Heart right ventricle (tissue), 16 donors: ENCODE data around the gene CKS2. TPM values are rescaled to one million over a fixed set of nuclear protein-coding genes. Genes with fewer than 3 reads are reported as not detected.
A peak's percentile ranks its signal among the peaks of the same experiment; 100 is the strongest.

ENCODE experiments used
- ATAC-seq, 8 donors: fragments of 200-7000 bp; cut with Tn5 transposase; one replicate each; pipeline ENCODE4 v1.9.1; 2020; ENCODE audit warnings: mild to moderate bottlenecking in 8 of 8, moderate library complexity in 8 of 8, moderate number of reproducible peaks in 1 of 8
- DNase-seq, 2 donors: peaks; one replicate each; pipeline ENCODE4 v3.0.0-alpha.2; 2020
- H3K27ac ChIP-seq, 10 donors: fragments of 200-600 bp; sonication (generic) in 2 of 10; one replicate each; pipeline versions ENCODE4 v1.5.0 to v1.8.0; 2020 to 2022; ENCODE audit warnings: mild to moderate bottlenecking in 3 of 10
- H3K27me3 ChIP-seq, 7 donors: fragments of 200-600 bp; one replicate each; pipeline ENCODE4 v1.8.0; 2021 to 2022; ENCODE audit warnings: mild to moderate bottlenecking in 2 of 7
- H3K36me3 ChIP-seq, 9 donors: fragments of 200-600 bp; sonication (generic) in 1 of 9; one replicate each; pipeline versions ENCODE4 v1.5.0 to v1.8.0; 2020 to 2022; ENCODE audit warnings: mild to moderate bottlenecking in 2 of 9
- H3K4me1 ChIP-seq, 9 donors: fragments of 200-600 bp; sonication (generic) in 1 of 9; one replicate each; pipeline versions ENCODE4 v1.5.0 to v1.8.0; 2020 to 2022; ENCODE audit warnings: mild to moderate bottlenecking in 4 of 9
- H3K4me3 ChIP-seq, 10 donors: fragments of 200-600 bp; sonication (generic) in 2 of 10; one replicate each; pipeline versions ENCODE4 v1.5.0 to v1.8.0; 2020 to 2022; ENCODE audit warnings: mild to moderate bottlenecking in 7 of 10, moderate library complexity in 2 of 10
- H3K9me3 ChIP-seq, 11 donors: fragments of 200-600 bp in 10 of 11; sonication (generic) in 2 of 11; one replicate each; pipeline versions ENCODE4 v1.5.0 to v1.8.0; 2013 to 2022; ENCODE audit warnings: mild to moderate bottlenecking in 2 of 11, control low read depth in 1 of 11, moderate library complexity in 1 of 11
- WGBS, 2 donors: extraction: QIAGEN DNeasy Blood & Tissue Kit; methylation state at CpG; one replicate each; pipeline ENCODE4 v1.1.7; 2013; ENCODE audit warnings: inconsistent platforms in 1 of 2; 5-methylcytosine and 5-hydroxymethylcytosine counted together
- intact Hi-C, 10 donors: fragments of 100-400 bp; cut with DNase I; formaldehyde crosslinking; loops; one replicate each; pipeline versions ENCODE4 v1.11.1 to v1.14.2; 2022
- polyA plus RNA-seq, 2 donors: library from polyadenylated mRNA; stranded (reverse); fragments of 200-250 nt; gene quantifications; one replicate each; pipeline ENCODE4 v1.2.3, GENCODE V29; 2013
- total RNA-seq, 10 donors: library from RNA; stranded (reverse); fragmentation: NEBNext Ultra II Directional in 3 of 10; extraction: Animal tissue kit (Norgen Biotek cat#: 25700) in 3 of 10; gene quantifications; one replicate each; pipeline versions ENCODE4 v1.2.1 to v1.2.4, GENCODE V29; 2021 to 2023
- TF ChIP-seq, protein P1 (sequence below), 9 donors: fragments of 200-600 bp; sonication (generic) in 2 of 9; IDR thresholded peaks; one replicate each; pipeline versions ENCODE4 v1.5.0 to v1.8.0; 2021 to 2022; ENCODE audit warnings: antibody characterized with exemption in 9 of 9, mild to moderate bottlenecking in 5 of 9, moderate library complexity in 1 of 9
- donor health status: Arrhythmogenic right ventricular cardiomyopathy.
- donor health status: ischemic (EF 13 %, LVEDD 7.1; RV severe dilation, severe dysfunction).
- donor health status: healthy with polysubstance abuse.
- donor health status: DM: no; HTN: yes; CAD: no.
- donor health status: DM: no; HTN: no; CAD: no.
- donor health status: ischemic (EF 25% LVEDD 6.9; RV normal size, moderate dysfunction).
- donor health status: ischemic (EF 25% LVEDD 5.7; RV mildly dilated, moderate dysfunction).
- donor health status: healthy.
- donor health status: DM: yes; HTN: yes; CAD: no.
- donor health status: Ischemic cardiomyopathy.
- donor health status: ischemic (EF 35%, LVEDD 5.7; RV mildly dilated, moderate dysfunction).
- donor health status: nonischemic (EF 11% LVEDD 7.7; RV severe dilation, severe dysfunction).
- donor health status: DM: yes; HTN: yes; CAD: no.
- donor health status: PGD.
- donor health status: ischemic (EF 29% LVEDD 5.4; RV normal size, mild dysfunction).
- donor health status: nonischemic (EF 23%, LVEDD 6.1; RV moderate dilation, normal function).

CKS2 gene
- total and polyA plus RNA-seq, 12 donors: 1.5 to 24.3 (median 7.5) TPM

DNA sequence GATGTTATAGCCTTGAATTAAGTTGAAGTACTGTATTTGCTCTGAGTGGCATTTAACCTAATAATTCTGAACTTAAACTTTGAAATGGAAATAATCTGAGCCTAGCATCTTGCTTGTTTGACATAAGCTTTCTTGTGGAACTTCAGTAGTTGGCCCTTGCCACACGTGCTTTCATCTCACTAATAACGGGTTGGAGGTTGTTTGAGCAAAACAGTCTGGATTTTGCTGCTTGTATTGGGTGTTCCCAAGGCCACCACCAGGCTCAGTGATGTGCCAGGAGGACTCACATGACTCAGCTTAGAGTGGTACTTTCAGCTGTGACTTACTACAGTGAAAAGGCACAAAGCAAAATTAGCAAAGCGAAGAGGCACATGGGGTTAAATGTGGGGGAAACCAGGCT lies 43.0 kb downstream of the CKS2 start:
- no peak overlapping the region for H3K27ac ChIP-seq
- peaks cover 0 to 38% (median 27%) of the 10 kb centered on the region in 9 donors for H3K4me1 ChIP-seq
- H3K4me3 ChIP-seq: no peak overlapping the region
- no peaks in the 10 kb centered on the region for H3K9me3 ChIP-seq
- ATAC-seq: peak in 2 of 8 donors; percentile 45 to 49
- TF ChIP-seq, protein P1, sequence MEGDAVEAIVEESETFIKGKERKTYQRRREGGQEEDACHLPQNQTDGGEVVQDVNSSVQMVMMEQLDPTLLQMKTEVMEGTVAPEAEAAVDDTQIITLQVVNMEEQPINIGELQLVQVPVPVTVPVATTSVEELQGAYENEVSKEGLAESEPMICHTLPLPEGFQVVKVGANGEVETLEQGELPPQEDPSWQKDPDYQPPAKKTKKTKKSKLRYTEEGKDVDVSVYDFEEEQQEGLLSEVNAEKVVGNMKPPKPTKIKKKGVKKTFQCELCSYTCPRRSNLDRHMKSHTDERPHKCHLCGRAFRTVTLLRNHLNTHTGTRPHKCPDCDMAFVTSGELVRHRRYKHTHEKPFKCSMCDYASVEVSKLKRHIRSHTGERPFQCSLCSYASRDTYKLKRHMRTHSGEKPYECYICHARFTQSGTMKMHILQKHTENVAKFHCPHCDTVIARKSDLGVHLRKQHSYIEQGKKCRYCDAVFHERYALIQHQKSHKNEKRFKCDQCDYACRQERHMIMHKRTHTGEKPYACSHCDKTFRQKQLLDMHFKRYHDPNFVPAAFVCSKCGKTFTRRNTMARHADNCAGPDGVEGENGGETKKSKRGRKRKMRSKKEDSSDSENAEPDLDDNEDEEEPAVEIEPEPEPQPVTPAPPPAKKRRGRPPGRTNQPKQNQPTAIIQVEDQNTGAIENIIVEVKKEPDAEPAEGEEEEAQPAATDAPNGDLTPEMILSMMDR (IDR thresholded peaks at IDR 0.05): no peak
- no peaks in the 10 kb centered on the region for H3K27me3 ChIP-seq
- DNase-seq: no peak
- 66 to 73% methylated on average over 3 of the region's 3 CpGs for WGBS, 2 donors
- intact Hi-C loops: loop anchor here in 1 of 10 donors (10.0 kb wide), 1 partner anchor 191 kb away; no protein-coding TSS in a partner anchor
- H3K36me3 ChIP-seq: peaks cover 0 to 100% (median 75%) of the 10 kb centered on the region in 9 donors

DNA sequence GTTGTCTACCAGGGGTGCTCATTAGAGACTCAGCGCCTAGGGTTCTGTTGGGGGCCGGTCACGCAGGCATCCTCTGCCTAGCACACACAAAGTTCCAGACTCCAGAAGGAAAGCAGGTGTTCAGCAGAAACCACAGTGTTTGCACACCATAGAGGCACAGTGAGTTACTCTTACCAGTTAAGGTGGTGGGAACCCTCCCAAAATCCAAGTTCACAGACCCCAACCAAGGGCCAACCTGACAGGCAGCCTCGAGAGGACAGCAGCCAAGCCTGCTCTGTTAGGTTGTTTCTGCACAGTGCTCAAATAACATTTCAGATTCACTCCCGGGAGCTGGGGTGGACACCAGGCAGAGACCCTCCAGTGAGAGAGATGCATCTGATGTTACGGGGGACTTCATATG lies 43.5 kb downstream of the CKS2 start:
- peaks cover 0 to 100% (median 72%) of the 10 kb centered on the region in 9 donors for H3K36me3 ChIP-seq
- no peak for ATAC-seq

DNA sequence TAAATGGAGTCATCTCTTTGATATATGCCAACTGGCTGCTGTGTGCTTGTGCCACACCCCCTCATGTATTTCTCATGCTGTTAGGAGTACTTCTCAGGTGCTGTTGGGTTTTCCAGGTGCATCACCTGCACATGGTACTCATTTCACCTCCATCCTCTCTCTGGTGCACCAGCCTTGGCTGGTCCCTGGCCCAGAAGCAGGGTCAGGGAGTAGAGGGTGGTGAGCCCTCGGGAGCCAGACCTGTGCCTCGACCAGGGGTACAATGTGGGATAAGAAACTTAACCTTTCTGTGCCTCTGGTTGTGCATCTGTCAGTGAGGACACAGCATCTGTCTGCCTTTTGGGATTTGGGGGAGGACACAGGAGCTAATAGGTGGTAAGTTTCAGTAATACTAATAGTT lies 45.8 kb downstream of the CKS2 start:
- TF ChIP-seq, protein P1 (IDR thresholded peaks at IDR 0.05): no peak
- ATAC-seq (no peak), DNase-seq (no peak)
- H3K4me3 ChIP-seq: no peak overlapping the region
- no peaks in the 10 kb centered on the region for H3K27me3 ChIP-seq
- H3K4me1 ChIP-seq: peaks cover 5 to 56% (median 40%) of the 10 kb centered on the region in 9 donors
- 92 to 93% methylated on average over 2 of the region's 2 CpGs for WGBS, 2 donors
- intact Hi-C loops: loop anchor here in 1 of 10 donors (10.0 kb wide), 1 partner anchor 188 kb away; no protein-coding TSS in a partner anchor
- H3K9me3 ChIP-seq: no peaks in the 10 kb centered on the region
- no peak overlapping the region for H3K27ac ChIP-seq
- H3K36me3 ChIP-seq: peaks cover 0 to 100% (median 65%) of the 10 kb centered on the region in 9 donors

More for the DNA sequence above, 43.5 kb downstream of the CKS2 start:
- intact Hi-C loops: loop anchor here in 1 of 10 donors (10.0 kb wide), 1 partner anchor 190 kb away; no protein-coding TSS in a partner anchor
- no peaks in the 10 kb centered on the region for H3K27me3 ChIP-seq
- no peaks in the 10 kb centered on the region for H3K9me3 ChIP-seq
- peaks cover under 1 to 43% (median 31%) of the 10 kb centered on the region in 9 donors for H3K4me1 ChIP-seq
- TF ChIP-seq, protein P1 (IDR thresholded peaks at IDR 0.05): no peak
- no peak overlapping the region for H3K27ac ChIP-seq
- 96 to 97% methylated on average over 6 of the region's 6 CpGs for WGBS, 2 donors
- no peak overlapping the region for H3K4me3 ChIP-seq
- no peak for DNase-seq

DNA sequence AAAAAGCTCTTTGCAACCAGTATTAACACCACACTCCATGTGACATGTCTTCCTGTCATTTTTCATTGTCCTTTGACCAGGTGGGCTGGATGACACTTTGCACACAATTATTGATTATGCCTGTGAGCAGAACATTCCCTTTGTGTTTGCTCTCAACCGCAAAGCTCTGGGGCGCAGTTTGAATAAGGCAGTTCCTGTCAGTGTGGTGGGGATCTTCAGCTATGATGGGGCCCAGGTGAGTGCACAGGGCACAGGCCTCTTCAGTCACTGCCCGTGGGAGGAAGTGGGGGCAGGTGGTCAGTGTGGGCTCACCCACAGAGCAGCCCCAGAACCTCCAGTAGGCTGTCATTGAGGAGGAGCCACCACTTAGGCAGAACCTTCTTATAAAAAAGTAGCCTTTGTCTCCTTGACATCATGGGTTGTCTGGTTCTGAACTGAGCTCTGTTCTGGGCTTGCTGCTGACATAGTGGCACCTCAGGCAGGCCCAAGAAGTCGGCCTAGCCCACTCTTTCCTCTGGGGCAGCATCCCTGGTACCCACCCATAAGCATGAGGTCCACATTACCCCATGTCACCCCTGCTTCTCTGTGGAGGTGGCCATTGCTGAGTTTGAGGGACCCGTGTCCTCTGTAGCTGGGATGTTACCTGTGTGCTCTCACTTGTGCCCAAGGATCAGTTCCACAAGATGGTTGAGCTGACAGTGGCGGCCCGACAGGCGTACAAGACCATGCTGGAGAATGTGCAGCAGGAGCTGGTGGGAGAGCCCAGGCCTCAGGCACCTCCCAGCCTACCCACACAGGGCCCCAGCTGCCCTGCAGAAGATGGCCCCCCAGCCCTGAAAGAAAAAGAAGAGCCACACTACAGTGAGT lies 46.6 kb downstream of the CKS2 start:
- Histone ChIP-seq H3K27ac (no peak overlapping the region), H3K4me3 (no peak overlapping the region), H3K27me3 (no peaks in the 10 kb centered on the region), H3K4me1 (peaks cover 5 to 49% (median 32%) of the 10 kb centered on the region in 9 donors), H3K9me3 (no peaks in the 10 kb centered on the region), H3K36me3 (peaks cover 0 to 100% (median 63%) of the 10 kb centered on the region in 9 donors)
- TF ChIP-seq, protein P1 (IDR thresholded peaks at IDR 0.05): no peak
- intact Hi-C loops: loop anchor here in 1 of 10 donors (10.0 kb wide), 1 partner anchor 187 kb away; no protein-coding TSS in a partner anchor
- no peak for DNase-seq
- ATAC-seq: no peak
- WGBS, 2 donors: 94 to 95% methylated on average over 8 of the region's 8 CpGs
